ENCODE measurements around the gene GPATCH8. TPM values are rescaled to one million over a fixed set of nuclear protein-coding genes. Genes with fewer than 3 reads are reported as not detected.

The GPATCH8 gene
- total RNA-seq, 1 donor from 2014 or later, result 62.6 TPM

DNA sequence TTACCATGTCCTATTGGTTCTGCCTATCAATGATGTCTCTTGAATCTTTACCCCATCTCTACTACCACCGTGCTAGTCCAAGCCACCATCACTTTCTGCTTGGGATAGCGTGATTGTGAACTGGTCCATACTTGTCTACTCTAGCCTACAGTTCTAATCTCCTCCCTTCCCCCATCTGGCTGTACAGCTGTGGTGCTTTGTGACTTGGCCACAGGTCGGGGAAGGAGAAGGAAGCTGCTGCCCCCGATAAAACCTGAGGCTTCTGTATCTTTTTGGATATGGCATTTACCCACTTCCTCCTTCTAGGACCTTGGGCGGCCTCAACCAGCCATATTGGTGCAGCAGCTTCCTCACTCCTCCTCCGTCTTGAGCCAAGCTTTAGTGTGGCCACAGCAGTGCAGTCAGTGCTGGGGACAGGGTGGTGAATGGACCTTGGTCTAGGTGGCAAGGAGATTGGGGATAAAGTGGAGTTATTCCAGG, 113.4 kb downstream of the GPATCH8 start:
- DNase-seq, result no peak
- H3K27me3 Mint-ChIP-seq (ENCODE audit: unreplicated experiment), result peaks cover 10% of the 10 kb centered on the region
- H3K36me3 Mint-ChIP-seq (ENCODE audit: unreplicated experiment), result no peaks in the 10 kb centered on the region
- TF ChIP-seq, protein P1, sequence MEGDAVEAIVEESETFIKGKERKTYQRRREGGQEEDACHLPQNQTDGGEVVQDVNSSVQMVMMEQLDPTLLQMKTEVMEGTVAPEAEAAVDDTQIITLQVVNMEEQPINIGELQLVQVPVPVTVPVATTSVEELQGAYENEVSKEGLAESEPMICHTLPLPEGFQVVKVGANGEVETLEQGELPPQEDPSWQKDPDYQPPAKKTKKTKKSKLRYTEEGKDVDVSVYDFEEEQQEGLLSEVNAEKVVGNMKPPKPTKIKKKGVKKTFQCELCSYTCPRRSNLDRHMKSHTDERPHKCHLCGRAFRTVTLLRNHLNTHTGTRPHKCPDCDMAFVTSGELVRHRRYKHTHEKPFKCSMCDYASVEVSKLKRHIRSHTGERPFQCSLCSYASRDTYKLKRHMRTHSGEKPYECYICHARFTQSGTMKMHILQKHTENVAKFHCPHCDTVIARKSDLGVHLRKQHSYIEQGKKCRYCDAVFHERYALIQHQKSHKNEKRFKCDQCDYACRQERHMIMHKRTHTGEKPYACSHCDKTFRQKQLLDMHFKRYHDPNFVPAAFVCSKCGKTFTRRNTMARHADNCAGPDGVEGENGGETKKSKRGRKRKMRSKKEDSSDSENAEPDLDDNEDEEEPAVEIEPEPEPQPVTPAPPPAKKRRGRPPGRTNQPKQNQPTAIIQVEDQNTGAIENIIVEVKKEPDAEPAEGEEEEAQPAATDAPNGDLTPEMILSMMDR (IDR thresholded peaks at IDR 0.05; ENCODE audit: partially characterized antibody, unreplicated experiment), result no peak
- peaks cover 2% of the 10 kb centered on the region for H3K9me3 Mint-ChIP-seq (ENCODE audit: unreplicated experiment)
- H3K27ac Mint-ChIP-seq (ENCODE audit: unreplicated experiment), result no peak overlapping the region
- H3K4me3 Mint-ChIP-seq (ENCODE audit: unreplicated experiment), result no peak overlapping the region
- H3K4me1 Mint-ChIP-seq (ENCODE audit: low read depth, unreplicated experiment), result no peaks in the 10 kb centered on the region

DNA sequence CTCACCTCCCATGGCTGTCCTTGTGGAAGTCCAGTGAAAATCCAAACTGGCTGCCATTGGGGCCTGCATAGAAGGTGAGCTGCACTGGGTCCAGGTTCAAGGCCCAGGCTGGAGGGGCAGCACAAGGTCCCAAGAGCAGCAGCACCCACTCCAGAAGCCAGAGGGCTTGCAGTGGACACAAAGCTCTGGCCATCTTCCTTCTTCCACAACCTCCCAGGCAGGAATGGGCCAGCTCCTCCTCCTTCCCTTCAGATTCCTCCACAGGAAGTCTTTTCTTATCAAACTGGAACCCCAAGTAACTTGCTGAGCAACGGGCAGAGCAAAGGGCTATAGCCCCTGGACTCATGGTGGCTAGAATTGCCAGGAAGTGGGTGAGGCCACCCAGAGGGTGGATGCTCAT, 113.9 kb downstream of the GPATCH8 start, which contains the start of gene ITGA2B:
Gene ITGA2B (minus strand): TSS at position 369 of the 400 bp plus-strand sequence. CDS start 176 bp downstream, at position 193.
- DNase-seq, result no peak
- H3K4me1 Mint-ChIP-seq (ENCODE audit: low read depth, unreplicated experiment), result no peaks in the 10 kb centered on the region
- peaks cover 10% of the 10 kb centered on the region for H3K27me3 Mint-ChIP-seq (ENCODE audit: unreplicated experiment)
- H3K9me3 Mint-ChIP-seq (ENCODE audit: unreplicated experiment), result peaks cover 2% of the 10 kb centered on the region
- no peak within 1 kb of the TSS for H3K27ac Mint-ChIP-seq (ENCODE audit: unreplicated experiment)
- no peak within 1 kb of the TSS for H3K4me3 Mint-ChIP-seq (ENCODE audit: unreplicated experiment)
- no peaks in the 10 kb centered on the region for H3K36me3 Mint-ChIP-seq (ENCODE audit: unreplicated experiment)
- TF ChIP-seq, protein P1 (IDR thresholded peaks at IDR 0.05; ENCODE audit: partially characterized antibody, unreplicated experiment), result no peak

DNA sequence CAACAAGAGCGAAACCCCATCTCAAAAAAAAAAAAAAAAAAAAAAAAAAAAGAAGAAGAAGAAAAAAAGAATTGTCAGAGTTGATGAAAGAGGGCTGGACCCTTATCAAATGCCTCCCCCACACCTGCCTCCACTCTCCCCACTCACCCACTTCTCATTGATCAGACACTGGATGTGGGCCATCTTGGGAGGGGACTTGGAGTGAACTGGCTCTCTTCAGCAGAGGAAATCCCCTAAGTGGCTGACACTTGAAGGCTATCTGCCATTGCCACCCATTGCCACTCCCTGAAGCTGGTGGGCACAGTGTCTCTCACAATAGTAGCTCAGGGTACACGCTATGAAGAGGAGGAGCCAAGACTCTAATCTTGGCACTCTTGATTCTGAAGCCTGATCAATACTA, 115.4 kb downstream of the GPATCH8 start:
- Mint-ChIP-seq H3K9me3 (ENCODE audit: unreplicated experiment) (peaks cover 3% of the 10 kb centered on the region), H3K27ac (ENCODE audit: unreplicated experiment) (no peak overlapping the region), H3K36me3 (ENCODE audit: unreplicated experiment) (no peaks in the 10 kb centered on the region), H3K4me3 (ENCODE audit: unreplicated experiment) (no peak overlapping the region), H3K4me1 (ENCODE audit: low read depth, unreplicated experiment) (no peaks in the 10 kb centered on the region), H3K27me3 (ENCODE audit: unreplicated experiment) (peaks cover 10% of the 10 kb centered on the region)
- DNase-seq, result no peak
- TF ChIP-seq, protein P1 (IDR thresholded peaks at IDR 0.05; ENCODE audit: partially characterized antibody, unreplicated experiment), result no peak

DNA sequence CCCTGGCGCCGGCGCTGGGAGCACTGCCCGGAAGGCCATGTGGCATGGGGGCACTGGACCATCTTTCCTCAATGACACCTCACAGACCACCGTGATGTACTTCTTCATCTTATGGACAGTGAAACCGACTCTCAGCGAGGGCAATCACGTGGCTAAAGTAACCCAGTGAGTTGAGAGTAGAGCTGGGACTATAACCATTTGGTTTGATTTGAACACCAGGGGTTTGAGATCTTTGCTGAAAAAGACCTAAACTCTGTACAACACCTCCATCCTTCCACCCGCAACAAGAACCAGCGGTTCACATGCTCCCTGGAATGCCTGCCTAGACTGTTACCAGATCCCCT, 117.1 kb downstream of the GPATCH8 start:
- Mint-ChIP-seq H3K27ac (ENCODE audit: unreplicated experiment) (no peak overlapping the region), H3K4me1 (ENCODE audit: low read depth, unreplicated experiment) (no peaks in the 10 kb centered on the region), H3K4me3 (ENCODE audit: unreplicated experiment) (peak overlapping the region; percentile 77), H3K27me3 (ENCODE audit: unreplicated experiment) (peaks cover 12% of the 10 kb centered on the region), H3K36me3 (ENCODE audit: unreplicated experiment) (no peaks in the 10 kb centered on the region), H3K9me3 (ENCODE audit: unreplicated experiment) (peaks cover 3% of the 10 kb centered on the region)
- DNase-seq, result no peak
- TF ChIP-seq, protein P1 (IDR thresholded peaks at IDR 0.05; ENCODE audit: partially characterized antibody, unreplicated experiment), result no peak

DNA sequence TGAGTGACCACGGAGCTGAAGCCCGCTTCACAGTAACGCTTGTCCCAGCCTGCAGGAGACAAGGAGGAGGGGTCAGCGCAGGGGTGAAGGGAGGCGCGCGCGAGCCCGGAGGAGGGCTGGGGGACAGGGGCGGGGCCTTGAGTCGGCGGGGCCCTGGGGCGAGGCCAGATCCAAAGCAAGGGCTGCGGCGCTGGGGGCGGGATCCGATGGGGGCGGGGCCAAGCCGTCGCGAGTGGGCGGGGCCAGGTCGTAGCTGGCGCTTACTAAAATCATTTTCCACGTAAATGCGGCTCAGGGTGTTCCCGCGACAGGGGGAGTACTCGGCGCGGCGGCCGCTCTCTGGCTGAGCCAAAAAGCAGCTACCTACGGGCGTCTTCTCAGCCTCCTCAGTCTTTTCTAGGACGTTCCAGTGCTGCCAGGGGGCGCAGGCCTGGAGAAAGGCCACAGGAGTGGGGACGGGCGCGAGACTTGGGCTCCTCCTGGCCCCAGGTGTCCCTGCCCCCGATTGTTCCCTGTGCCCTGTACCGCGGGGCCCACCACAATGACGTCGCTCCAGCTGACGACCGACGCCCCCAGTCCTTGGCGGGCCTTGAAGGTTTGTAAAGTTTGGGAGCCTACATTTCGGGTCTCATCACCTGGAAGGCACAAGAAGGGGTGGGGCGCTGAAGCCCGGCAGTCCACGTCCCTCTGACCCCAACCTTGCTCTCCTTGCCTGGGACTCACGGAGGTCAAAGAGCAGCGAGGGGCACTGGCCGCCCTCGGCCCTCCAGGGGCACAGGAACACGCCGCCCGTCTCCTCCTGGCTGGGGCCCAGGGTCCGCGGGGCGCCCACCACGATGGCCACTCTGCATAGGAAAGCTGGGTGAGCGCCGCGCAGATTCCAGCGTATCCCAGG, 117.7 kb downstream of the GPATCH8 start:
- Mint-ChIP-seq H3K27me3 (ENCODE audit: unreplicated experiment) (peaks cover 12% of the 10 kb centered on the region), H3K4me1 (ENCODE audit: low read depth, unreplicated experiment) (no peaks in the 10 kb centered on the region), H3K27ac (ENCODE audit: unreplicated experiment) (no peak overlapping the region), H3K4me3 (ENCODE audit: unreplicated experiment) (peak overlapping the region; percentile 84), H3K9me3 (ENCODE audit: unreplicated experiment) (peaks cover 3% of the 10 kb centered on the region), H3K36me3 (ENCODE audit: unreplicated experiment) (no peaks in the 10 kb centered on the region)
- DNase-seq, result peak; percentile 87
- TF ChIP-seq, protein P1 (IDR thresholded peaks at IDR 0.05; ENCODE audit: partially characterized antibody, unreplicated experiment), result no peak
